T-cell (primary cell): Measurements from ENCODE around the gene COL23A1. TPM values are rescaled to one million over a fixed set of nuclear protein-coding genes. Genes with fewer than 3 reads are reported as not detected.

Source experiments
- ATAC-seq, 4 experiments: fragments of 200-7000 bp in 3 of 4; fragments of 150-1000 bp in 1 of 4; cut with Tn5 transposase; replicated peaks in 1 of 4; 1 replicate in 3 of 4; 2 replicates in 1 of 4; pipeline ENCODE4 v1.10.0; 2021; ENCODE audit warnings: moderate library complexity in 3 of 4, mild to moderate bottlenecking in 2 of 4, moderate number of reproducible peaks in 1 of 4
- CTCF ChIA-PET, 2 donors: fragments of 300-600 bp; sonication (Branson Sonifier 250); formaldehyde crosslinking; loops; one replicate each; lab custom pipeline; 2022; ENCODE audit warnings: antibody characterized with exemption in 2 of 2; lab: Charles Lee
- POLR2A ChIA-PET, 2 donors: fragments of 300-600 bp; sonication (Branson Sonifier 250); formaldehyde crosslinking; loops; one replicate each; lab custom pipeline; 2022; ENCODE audit warnings: antibody characterized with exemption in 2 of 2; lab: Charles Lee
- DNase-seq, 35 experiments: peaks; one replicate each; pipeline versions ENCODE4 v3.0.0 to v3.0.0-alpha.2; 2013 to 2023
- H3K27ac ChIP-seq: one replicate; pipeline ENCODE4 v1.5.1; 2013; ENCODE audit warnings: low read length
- H3K27me3 ChIP-seq, 2 experiments: replicated peaks in 1 of 2; 1 replicate in 1 of 2; 2 replicates in 1 of 2; pipeline versions ENCODE4 v1.6.1 to v1.7.0; 2013; ENCODE audit warnings: low read length in 1 of 2, mixed read lengths in 1 of 2; ENCODE audit not compliant: control insufficient read depth in 2 of 2, insufficient read depth in 2 of 2; ENCODE audit errors: extremely low read depth in 1 of 2
- H3K36me3 ChIP-seq, 2 donors: 1 replicate in 1 of 2; 2 replicates in 1 of 2; pipeline versions ENCODE4 v1.6.1 to v1.7.0; 2013; ENCODE audit warnings: low read length in 1 of 2; ENCODE audit not compliant: control insufficient read depth in 2 of 2, insufficient read depth in 1 of 2; ENCODE audit errors: extremely low read depth in 1 of 2
- H3K4me1 ChIP-seq, 2 experiments: 1 replicate in 1 of 2; 2 replicates in 1 of 2; pipeline versions ENCODE4 v1.6.1 to v1.7.0; 2013; ENCODE audit warnings: low read length in 2 of 2, mixed read lengths in 1 of 2; ENCODE audit not compliant: insufficient read depth in 2 of 2, control insufficient read depth in 1 of 2; ENCODE audit errors: extremely low read depth in 1 of 2
- H3K4me3 ChIP-seq, 2 donors: 1 replicate in 1 of 2; 2 replicates in 1 of 2; pipeline versions ENCODE4 v1.5.1 to v1.7.0; 2013; ENCODE audit warnings: mild to moderate bottlenecking in 2 of 2, low read length in 1 of 2, moderate library complexity in 1 of 2; ENCODE audit not compliant: control insufficient read depth in 1 of 2; ENCODE audit errors: extremely low read depth in 1 of 2
- H3K9me3 ChIP-seq: 2 replicates; pipeline ENCODE4 v1.7.0; 2013
- H3K27ac Mint-ChIP-seq, 2 donors: one replicate each; pipeline ENCODE4 v1.8.0; 2020 to 2021; ENCODE audit warnings: mild to moderate bottlenecking in 2 of 2, mixed read lengths in 2 of 2
- H3K27me3 Mint-ChIP-seq, 2 donors: one replicate each; pipeline ENCODE4 v1.8.0; 2021 to 2022; ENCODE audit warnings: mixed read lengths in 2 of 2
- H3K36me3 Mint-ChIP-seq: one replicate; pipeline ENCODE4 v1.8.0; 2021; ENCODE audit warnings: mixed read lengths
- H3K4me1 Mint-ChIP-seq, 3 donors: one replicate each; pipeline ENCODE4 v1.8.0; 2020 to 2022; ENCODE audit warnings: mixed read lengths in 3 of 3, mild to moderate bottlenecking in 1 of 3
- H3K4me3 Mint-ChIP-seq, 3 donors: one replicate each; pipeline ENCODE4 v1.8.0; 2020 to 2022; ENCODE audit warnings: mild to moderate bottlenecking in 3 of 3, mixed read lengths in 3 of 3, moderate library complexity in 3 of 3
- H3K9me3 Mint-ChIP-seq, 3 donors: one replicate each; pipeline ENCODE4 v1.8.0; 2020 to 2022; ENCODE audit warnings: mixed read lengths in 3 of 3
- WGBS: methylation state at CpG from one replicate; pipeline ENCODE4 v1.1.5; 2013; ENCODE audit warnings: missing lambda C conversion rate; ENCODE audit not compliant: insufficient coverage; 5-methylcytosine and 5-hydroxymethylcytosine counted together
- total RNA-seq, 35 experiments: library from RNA in 6 of 35; stranded (reverse) in 6 of 35; fragments of 120-200 nt in 1 of 35; gene quantifications; one replicate each; pipeline versions ENCODE4 v1.2.1 to v1.2.4 and lab custom pipeline; 2013 to 2026

The COL23A1 gene
- total RNA-seq, 5 donors from 2014 or later (not counting 1 experiment from before 2014, with no cell fraction given), result 0.07 to 0.13 TPM; not detected in 3

GRCh38 chr5:178338126-178338749, 252.0 kb downstream of the COL23A1 start:
- Mint-ChIP-seq H3K4me1 (no peaks in the 10 kb centered on the region), H3K36me3 (no peaks in the 10 kb centered on the region), H3K27me3 (peaks cover 7 to 11% of the 10 kb centered on the region in 2 donors), H3K27ac (no peak overlapping the region), H3K4me3 (no peak overlapping the region), H3K9me3 (no peaks in the 10 kb centered on the region)
- no peak for ATAC-seq
- H3K27ac ChIP-seq, result no peak overlapping the region
- H3K27me3 ChIP-seq, result peaks cover 0 to 34% of the 10 kb centered on the region in 2 experiments
- H3K4me1 ChIP-seq, result no peaks in the 10 kb centered on the region
- no peaks in the 10 kb centered on the region for H3K9me3 ChIP-seq
- H3K4me3 ChIP-seq, result no peak overlapping the region
- 74% methylated on average over 9 of the region's 11 CpGs for WGBS
- ChIA-PET CTCF (no interaction called here), POLR2A (no interaction called here)
- H3K36me3 ChIP-seq, result no peaks in the 10 kb centered on the region
- no peak for DNase-seq

GRCh38 chr5:178337334-178337741, 252.9 kb downstream of the COL23A1 start:
- ChIA-PET POLR2A (no interaction called here), CTCF (no interaction called here)
- no peaks in the 10 kb centered on the region for H3K4me1 ChIP-seq
- DNase-seq (no peak), ATAC-seq (no peak)
- H3K36me3 ChIP-seq, result no peaks in the 10 kb centered on the region
- 71% methylated on average over 1 of the region's 7 CpGs for WGBS
- no peak overlapping the region for H3K4me3 Mint-ChIP-seq
- H3K36me3 Mint-ChIP-seq, result no peaks in the 10 kb centered on the region
- no peaks in the 10 kb centered on the region for H3K9me3 ChIP-seq
- H3K27ac Mint-ChIP-seq, result no peak overlapping the region
- no peak overlapping the region for H3K27ac ChIP-seq
- H3K27me3 Mint-ChIP-seq, result peaks cover 6 to 7% of the 10 kb centered on the region in 2 donors
- H3K27me3 ChIP-seq, result peaks cover 0 to 34% of the 10 kb centered on the region in 2 experiments
- H3K4me3 ChIP-seq, result no peak overlapping the region
- H3K9me3 Mint-ChIP-seq, result no peaks in the 10 kb centered on the region
- no peaks in the 10 kb centered on the region for H3K4me1 Mint-ChIP-seq

GRCh38 chr5:178336889-178337288, 253.3 kb downstream of the COL23A1 start:
- Mint-ChIP-seq H3K4me3 (no peak overlapping the region), H3K27me3 (peaks cover 5 to 7% of the 10 kb centered on the region in 2 donors), H3K4me1 (no peaks in the 10 kb centered on the region), H3K36me3 (no peaks in the 10 kb centered on the region), H3K9me3 (no peaks in the 10 kb centered on the region), H3K27ac (no peak overlapping the region)
- DNase-seq, result no peak
- 70% methylated on average over 8 of the region's 21 CpGs for WGBS
- H3K27me3 ChIP-seq, result peaks cover 0 to 30% of the 10 kb centered on the region in 2 experiments
- H3K36me3 ChIP-seq, result no peaks in the 10 kb centered on the region
- H3K27ac ChIP-seq, result no peak overlapping the region
- no peaks in the 10 kb centered on the region for H3K9me3 ChIP-seq
- no peak for ATAC-seq
- ChIA-PET POLR2A (no interaction called here), CTCF (no interaction called here)
- H3K4me1 ChIP-seq, result no peaks in the 10 kb centered on the region
- no peak overlapping the region for H3K4me3 ChIP-seq

GRCh38 chr5:178335302-178336030, 254.7 kb downstream of the COL23A1 start:
- POLR2A ChIA-PET, result no interaction called here
- Mint-ChIP-seq H3K27ac (no peak overlapping the region), H3K36me3 (no peaks in the 10 kb centered on the region), H3K4me3 (no peak overlapping the region), H3K9me3 (no peaks in the 10 kb centered on the region), H3K4me1 (peaks cover 4 to 6% (median 6%) of the 10 kb centered on the region in 3 donors), H3K27me3 (peaks cover 1 to 7% of the 10 kb centered on the region in 2 donors)
- no peak for DNase-seq
- H3K9me3 ChIP-seq, result no peaks in the 10 kb centered on the region
- H3K36me3 ChIP-seq, result no peaks in the 10 kb centered on the region
- H3K27ac ChIP-seq, result no peak overlapping the region
- 52% methylated on average over 8 of the region's 8 CpGs for WGBS
- H3K4me3 ChIP-seq, result no peak overlapping the region
- CTCF ChIA-PET, result no interaction called here
- H3K27me3 ChIP-seq, result peaks cover 0 to 21% of the 10 kb centered on the region in 2 experiments
- ATAC-seq, result no peak
- peaks cover 0 to 6% of the 10 kb centered on the region in 2 experiments for H3K4me1 ChIP-seq

GRCh38 chr5:178334861-178335260, 255.3 kb downstream of the COL23A1 start:
- H3K9me3 Mint-ChIP-seq, result no peaks in the 10 kb centered on the region
- peaks cover 1 to 7% of the 10 kb centered on the region in 2 donors for H3K27me3 Mint-ChIP-seq
- ATAC-seq, result no peak
- H3K4me3 Mint-ChIP-seq, result no peak overlapping the region
- Histone ChIP-seq H3K36me3 (no peaks in the 10 kb centered on the region), H3K4me1 (peaks cover 0 to 6% of the 10 kb centered on the region in 2 experiments), H3K9me3 (no peaks in the 10 kb centered on the region), H3K27ac (no peak overlapping the region), H3K27me3 (peaks cover 0 to 21% of the 10 kb centered on the region in 2 experiments), H3K4me3 (no peak overlapping the region)
- WGBS, result no CpG with 5 or more reads among the region's 8 CpGs
- H3K4me1 Mint-ChIP-seq, result peaks cover 4 to 8% (median 8%) of the 10 kb centered on the region in 3 donors
- POLR2A ChIA-PET, result no interaction called here
- DNase-seq, result no peak
- no peaks in the 10 kb centered on the region for H3K36me3 Mint-ChIP-seq
- H3K27ac Mint-ChIP-seq, result no peak overlapping the region
- CTCF ChIA-PET, result no interaction called here

GRCh38 chr5:178333821-178334481, 256.2 kb downstream of the COL23A1 start:
- H3K27ac Mint-ChIP-seq, result no peak overlapping the region
- ChIA-PET POLR2A (no interaction called here), CTCF (no interaction called here)
- no peaks in the 10 kb centered on the region for H3K9me3 Mint-ChIP-seq
- no peaks in the 10 kb centered on the region for H3K9me3 ChIP-seq
- H3K27ac ChIP-seq, result no peak overlapping the region
- peaks cover 4 to 8% (median 8%) of the 10 kb centered on the region in 3 donors for H3K4me1 Mint-ChIP-seq
- 71% methylated on average over 18 of the region's 21 CpGs for WGBS
- H3K36me3 ChIP-seq, result no peaks in the 10 kb centered on the region
- no peaks in the 10 kb centered on the region for H3K36me3 Mint-ChIP-seq
- H3K4me3 ChIP-seq, result no peak overlapping the region
- no peak for DNase-seq
- peaks cover 0 to 6% of the 10 kb centered on the region in 2 experiments for H3K4me1 ChIP-seq
- ATAC-seq, result no peak
- peaks cover 1 to 2% of the 10 kb centered on the region in 2 donors for H3K27me3 Mint-ChIP-seq
- H3K4me3 Mint-ChIP-seq, result no peak overlapping the region
- H3K27me3 ChIP-seq, result peaks cover 0 to 19% of the 10 kb centered on the region in 2 experiments
